H9 (cell line): ENCODE measurements around the gene SCGB1A1. TPM values are rescaled to one million over a fixed set of nuclear protein-coding genes. Genes with fewer than 3 reads are reported as not detected.

Experiments
- DNase-seq: peaks from one replicate; pipeline ENCODE4 v3.0.0-alpha.2; 2017
- H2AFZ ChIP-seq: one replicate; pipeline ENCODE4 v1.6.1; 2013; ENCODE audit warnings: mild to moderate bottlenecking, low read length, control low read depth, moderate library complexity
- H2AK5ac ChIP-seq: 2 replicates; pipeline ENCODE4 v1.6.1; 2013; ENCODE audit warnings: low read length, control low read depth, mixed read lengths; ENCODE audit not compliant: insufficient read length
- H2BK120ac ChIP-seq: one replicate; pipeline ENCODE4 v1.6.1; 2013; ENCODE audit warnings: low read depth, mild to moderate bottlenecking, low read length, control low read depth, inconsistent platforms; ENCODE audit not compliant: poor library complexity, severe bottlenecking
- H2BK12ac ChIP-seq: 2 replicates; pipeline ENCODE4 v1.6.1; 2013; ENCODE audit warnings: low read length, control low read depth, mixed read lengths, low read depth; ENCODE audit not compliant: insufficient read length
- H2BK15ac ChIP-seq: 2 replicates; pipeline ENCODE4 v1.6.1; 2013; ENCODE audit warnings: low read depth, low read length, control low read depth
- H2BK20ac ChIP-seq: one replicate; pipeline ENCODE4 v1.6.1; 2013; ENCODE audit warnings: low read depth, mild to moderate bottlenecking, low read length, control low read depth, inconsistent platforms; ENCODE audit not compliant: poor library complexity, severe bottlenecking
- H2BK5ac ChIP-seq: 2 replicates; pipeline ENCODE4 v1.6.1; 2013; ENCODE audit warnings: low read length, control low read depth, mixed read lengths; ENCODE audit not compliant: insufficient read length
- H3K14ac ChIP-seq: 2 replicates; pipeline ENCODE4 v1.6.1; 2013; ENCODE audit warnings: low read length, control low read depth; ENCODE audit not compliant: insufficient read depth
- H3K18ac ChIP-seq: 2 replicates; pipeline ENCODE4 v1.6.1; 2013; ENCODE audit warnings: low read depth, mild to moderate bottlenecking, mixed read lengths, low read length, control low read depth; ENCODE audit not compliant: insufficient read length
- H3K23ac ChIP-seq: 2 replicates; pipeline ENCODE4 v1.6.1; 2013; ENCODE audit warnings: low read length, control low read depth, mixed read lengths, low read depth; ENCODE audit not compliant: insufficient read length
- H3K23me2 ChIP-seq: 2 replicates; pipeline ENCODE4 v1.6.1; 2013; ENCODE audit warnings: low read depth, mild to moderate bottlenecking, mixed read lengths, low read length, control low read depth; ENCODE audit not compliant: insufficient read length, poor library complexity, severe bottlenecking
- H3K27ac ChIP-seq: 2 replicates; pipeline ENCODE4 v1.5.1; 2013; ENCODE audit warnings: low read length, control low read depth, mixed read lengths, low read depth; ENCODE audit not compliant: insufficient read length
- H3K27me3 ChIP-seq: 2 replicates; pipeline ENCODE4 v1.6.1; 2013; ENCODE audit warnings: low read length, control low read depth, inconsistent platforms; ENCODE audit not compliant: insufficient read depth
- H3K4ac ChIP-seq: 2 replicates; pipeline ENCODE4 v1.6.1; 2013; ENCODE audit warnings: low read depth, mild to moderate bottlenecking, control low read depth, inconsistent platforms, low read length, moderate library complexity
- H3K4me1 ChIP-seq: 2 replicates; pipeline ENCODE4 v1.6.1; 2013; ENCODE audit warnings: low read length, control low read depth, inconsistent platforms; ENCODE audit not compliant: insufficient read depth
- H3K4me2 ChIP-seq: 2 replicates; pipeline ENCODE4 v1.6.1; 2013; ENCODE audit warnings: low read length, control low read depth, mixed read lengths; ENCODE audit not compliant: insufficient read length, insufficient read depth
- H3K56ac ChIP-seq: 2 replicates; pipeline ENCODE4 v1.6.1; 2013; ENCODE audit warnings: low read depth, mild to moderate bottlenecking, mixed read lengths, low read length, control low read depth; ENCODE audit not compliant: insufficient read length
- H3K79me1 ChIP-seq: 2 replicates; pipeline ENCODE4 v1.6.1; 2013; ENCODE audit warnings: low read depth, mild to moderate bottlenecking, moderate library complexity, low read length, control low read depth, inconsistent platforms; ENCODE audit not compliant: insufficient read depth, poor library complexity, severe bottlenecking
- H3K79me2 ChIP-seq: 2 replicates; pipeline ENCODE4 v1.6.1; 2013; ENCODE audit warnings: low read length, control low read depth, inconsistent platforms; ENCODE audit not compliant: insufficient read depth
- H3K9ac ChIP-seq: 2 replicates; pipeline ENCODE4 v1.6.1; 2013; ENCODE audit warnings: low read length, control low read depth, mixed read lengths; ENCODE audit not compliant: insufficient read length; ENCODE audit errors: extremely low read depth
- H3K9me3 ChIP-seq: one replicate; pipeline ENCODE4 v1.6.1; 2013; ENCODE audit warnings: low read depth, low read length, inconsistent platforms; ENCODE audit not compliant: control insufficient read depth
- H3T11ph ChIP-seq: one replicate; pipeline ENCODE4 v1.6.1; 2013; ENCODE audit warnings: mild to moderate bottlenecking, low read length, control low read depth, inconsistent platforms
- H4K20me1 ChIP-seq: one replicate; pipeline ENCODE4 v1.6.1; 2013; ENCODE audit not compliant: control insufficient read depth, insufficient read length, insufficient read depth
- H4K5ac ChIP-seq: 2 replicates; pipeline ENCODE4 v1.6.1; 2013; ENCODE audit warnings: low read depth, mild to moderate bottlenecking, mixed read lengths, low read length, control low read depth; ENCODE audit not compliant: insufficient read length
- H4K8ac ChIP-seq: replicated peaks from 2 replicates; pipeline ENCODE4 v1.6.1; 2013; ENCODE audit warnings: low read length, control low read depth, mixed read lengths, low read depth; ENCODE audit not compliant: insufficient read length
- H4K91ac ChIP-seq: 2 replicates; pipeline ENCODE4 v1.6.1; 2013; ENCODE audit warnings: low read depth, mild to moderate bottlenecking, moderate library complexity, mixed read lengths, low read length, control low read depth; ENCODE audit not compliant: insufficient read length
- H3K27ac Mint-ChIP-seq, 3 experiments: 2 replicates in 2 of 3; 3 replicates in 1 of 3; pipeline ENCODE4 v1.8.0; 2020 to 2021; ENCODE audit warnings: mixed read lengths in 3 of 3, mild to moderate bottlenecking in 1 of 3, moderate library complexity in 1 of 3
- H3K27me3 Mint-ChIP-seq: 2 replicates; pipeline ENCODE4 v1.8.0; 2021; ENCODE audit warnings: low read depth, mild to moderate bottlenecking, moderate library complexity, mixed read lengths
- H3K36me3 Mint-ChIP-seq, 3 experiments: 2 replicates in 2 of 3; 3 replicates in 1 of 3; pipeline ENCODE4 v1.8.0; 2020 to 2021; ENCODE audit warnings: low read depth in 3 of 3, mixed read lengths in 3 of 3; ENCODE audit not compliant: insufficient read depth in 1 of 3
- H3K4me1 Mint-ChIP-seq, 2 experiments: 2 replicates each; pipeline ENCODE4 v1.8.0; 2020; ENCODE audit warnings: mixed read lengths in 2 of 2
- H3K4me3 Mint-ChIP-seq, 2 experiments: 2 replicates in 1 of 2; 3 replicates in 1 of 2; pipeline ENCODE4 v1.8.0; 2020 to 2021; ENCODE audit warnings: mild to moderate bottlenecking in 2 of 2, mixed read lengths in 2 of 2, moderate library complexity in 1 of 2
- H3K9me3 Mint-ChIP-seq, 2 experiments: 2 replicates in 1 of 2; 3 replicates in 1 of 2; pipeline ENCODE4 v1.8.0; 2020; ENCODE audit warnings: mild to moderate bottlenecking in 2 of 2, mixed read lengths in 2 of 2, moderate library complexity in 1 of 2
- CTCF ChIP-seq: fragments of 200-600 bp; sonication (generic); conservative IDR thresholded peaks from 3 replicates; pipeline ENCODE4 v1.8.0; 2021; ENCODE audit warnings: antibody characterized with exemption, mild to moderate bottlenecking
- WGBS: extraction: QIAGEN DNeasy Blood & Tissue Kit; methylation state at CpG from one replicate; pipeline ENCODE4 v1.1.7; 2013; ENCODE audit warnings: missing lambda C conversion rate, low lambda C conversion rate, mixed read lengths; ENCODE audit not compliant: insufficient read length; ENCODE audit errors: extremely low coverage; 5-methylcytosine and 5-hydroxymethylcytosine counted together
- total RNA-seq: library from RNA; stranded (reverse); gene quantifications from 2 replicates; pipeline ENCODE4 v1.2.1, GENCODE V29; 2021

The SCGB1A1 gene
- total RNA-seq, 1 experiment from 2014 or later = not detected

- Histone ChIP-seq H2BK12ac (no peak overlapping the region), H3K27ac (no peak overlapping the region), H3K9me3 (no peaks in the 10 kb centered on the region), H3K79me1 (no peaks in the 10 kb centered on the region), H2BK20ac (no peak overlapping the region), H4K5ac (no peak overlapping the region), H3K27me3 (no peaks in the 10 kb centered on the region), H3K9ac (no peak overlapping the region), H3K79me2 (no peaks in the 10 kb centered on the region), H4K8ac (no peak overlapping the region), H2BK120ac (no peak overlapping the region), H3K4me2 (no peak overlapping the region), H2AK5ac (no peak overlapping the region), H3K14ac (no peak overlapping the region), H3K4ac (no peak overlapping the region), H3K56ac (no peak overlapping the region), H4K20me1 (no peaks in the 10 kb centered on the region), H4K91ac (no peak overlapping the region), H3K4me1 (no peaks in the 10 kb centered on the region), H3K18ac (no peak overlapping the region), H3T11ph (no peak overlapping the region), H2BK5ac (no peak overlapping the region), H2AFZ (no peak overlapping the region), H3K23ac (no peak overlapping the region), H3K23me2 (no peaks in the 10 kb centered on the region), H2BK15ac (no peak overlapping the region)
- Mint-ChIP-seq H3K27me3 (peaks cover 4% of the 10 kb centered on the region), H3K9me3 (no peaks in the 10 kb centered on the region), H3K27ac (no peak overlapping the region), H3K4me1 (peaks cover 19 to 35% of the 10 kb centered on the region in 2 experiments), H3K4me3 (no peak overlapping the region), H3K36me3 (no peaks in the 10 kb centered on the region; a peak in 1 of 7 replicates)
- DNase-seq = no peak
- WGBS = no CpG with 5 or more reads among the region's 12 CpGs
- TF ChIP-seq CTCF = no peak
Measured at GRCh38 chr11:62402960-62403730, 15.7 kb upstream of the SCGB1A1 start.
